ENCODE data around the gene TMED10.

Gene TMED10

GRCh38 chr14:75176142-75176820 is at the start of gene TMED10:
Gene TMED10, minus strand, starts transcription at chr14:75176612. Its CDS starts 33 bp downstream, at chr14:75176579.
- DNase-seq (ENCODE audit: low read depth) = peak; percentile 87

- no peak for DNase-seq (ENCODE audit: low read depth)
These were observed 48.1 kb upstream of the TMED10 start for GRCh38 chr14:75224561-75224960.

- DNase-seq (ENCODE audit: low read depth) = no peak
These were observed 47.3 kb upstream of the TMED10 start for GRCh38 chr14:75223664-75224154.

GRCh38 chr14:75222208-75222701 is 45.8 kb upstream of the TMED10 start:
- DNase-seq (ENCODE audit: low read depth) = no peak

GRCh38 chr14:75221797-75222196 is 45.4 kb upstream of the TMED10 start:
- DNase-seq (ENCODE audit: low read depth) = no peak

- DNase-seq (ENCODE audit: low read depth) = no peak
These were observed 43.7 kb upstream of the TMED10 start for GRCh38 chr14:75220156-75220555.

- no peak for DNase-seq (ENCODE audit: low read depth)
These were observed 41.2 kb upstream of the TMED10 start for GRCh38 chr14:75217508-75218206.

GRCh38 chr14:75216427-75217006 is 40.1 kb upstream of the TMED10 start:
- no peak for DNase-seq (ENCODE audit: low read depth)

- no peak for DNase-seq (ENCODE audit: low read depth)
These were observed 39.1 kb upstream of the TMED10 start for GRCh38 chr14:75215520-75215919.

- DNase-seq (ENCODE audit: low read depth) = no peak
These were observed 38.1 kb upstream of the TMED10 start for GRCh38 chr14:75214558-75214957.

- no peak for DNase-seq (ENCODE audit: low read depth)
These were observed 36.8 kb upstream of the TMED10 start for GRCh38 chr14:75213172-75213571.

GRCh38 chr14:75208843-75209242 is 32.4 kb upstream of the TMED10 start:
- no peak for DNase-seq (ENCODE audit: low read depth)

- DNase-seq (ENCODE audit: low read depth) = no peak
These were observed 29.8 kb upstream of the TMED10 start for GRCh38 chr14:75206190-75206589.

GRCh38 chr14:75205591-75205990 is 29.2 kb upstream of the TMED10 start:
- no peak for DNase-seq (ENCODE audit: low read depth)

- no peak for DNase-seq (ENCODE audit: low read depth)
These were observed 27.7 kb upstream of the TMED10 start for GRCh38 chr14:75204116-75204515.

- no peak for DNase-seq (ENCODE audit: low read depth)
These were observed 26.2 kb upstream of the TMED10 start for GRCh38 chr14:75202657-75203056.

- no peak for DNase-seq (ENCODE audit: low read depth)
These were observed 24.7 kb upstream of the TMED10 start for GRCh38 chr14:75201087-75201486.

GRCh38 chr14:75200451-75200850 is 24.0 kb upstream of the TMED10 start:
- DNase-seq (ENCODE audit: low read depth) = no peak

- no peak for DNase-seq (ENCODE audit: low read depth)
These were observed 22.0 kb upstream of the TMED10 start for GRCh38 chr14:75198291-75198933.

GRCh38 chr14:75197338-75197737 is 20.9 kb upstream of the TMED10 start:
- no peak for DNase-seq (ENCODE audit: low read depth)

- no peak for DNase-seq (ENCODE audit: low read depth)
These were observed 20.1 kb upstream of the TMED10 start for GRCh38 chr14:75196468-75196867.

GRCh38 chr14:75196064-75196463 is 19.7 kb upstream of the TMED10 start:
- no peak for DNase-seq (ENCODE audit: low read depth)

GRCh38 chr14:75191100-75191499 is 14.7 kb upstream of the TMED10 start:
- no peak for DNase-seq (ENCODE audit: low read depth)
